ENCODE data around the gene CACNA1E.

DNA sequence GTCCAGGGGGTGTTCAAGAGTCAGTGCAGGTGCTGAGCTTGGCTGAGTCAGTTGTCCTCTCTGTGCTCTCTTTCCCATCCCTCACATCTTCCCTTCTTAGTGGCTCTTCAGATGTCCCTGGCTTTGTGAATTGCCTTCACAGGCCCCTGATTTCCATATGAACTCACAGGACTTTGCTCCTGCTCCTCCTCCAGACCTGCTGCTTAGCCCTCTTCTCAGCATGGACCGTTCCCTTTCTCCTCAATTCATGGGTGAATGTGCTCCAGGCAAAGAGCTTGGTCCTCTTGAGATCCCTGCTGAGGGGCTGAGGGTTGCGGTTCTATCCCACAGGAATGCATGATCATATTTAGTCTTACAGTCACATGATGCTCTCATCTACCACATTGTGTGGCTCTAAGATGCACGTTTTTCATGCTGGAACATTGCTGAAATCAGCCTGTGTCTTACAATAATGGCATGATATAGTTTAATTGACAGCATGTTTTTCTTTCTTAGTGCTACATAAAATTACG lies 30.5 kb downstream of the CACNA1E start:
- TF ChIP-seq, protein P1, sequence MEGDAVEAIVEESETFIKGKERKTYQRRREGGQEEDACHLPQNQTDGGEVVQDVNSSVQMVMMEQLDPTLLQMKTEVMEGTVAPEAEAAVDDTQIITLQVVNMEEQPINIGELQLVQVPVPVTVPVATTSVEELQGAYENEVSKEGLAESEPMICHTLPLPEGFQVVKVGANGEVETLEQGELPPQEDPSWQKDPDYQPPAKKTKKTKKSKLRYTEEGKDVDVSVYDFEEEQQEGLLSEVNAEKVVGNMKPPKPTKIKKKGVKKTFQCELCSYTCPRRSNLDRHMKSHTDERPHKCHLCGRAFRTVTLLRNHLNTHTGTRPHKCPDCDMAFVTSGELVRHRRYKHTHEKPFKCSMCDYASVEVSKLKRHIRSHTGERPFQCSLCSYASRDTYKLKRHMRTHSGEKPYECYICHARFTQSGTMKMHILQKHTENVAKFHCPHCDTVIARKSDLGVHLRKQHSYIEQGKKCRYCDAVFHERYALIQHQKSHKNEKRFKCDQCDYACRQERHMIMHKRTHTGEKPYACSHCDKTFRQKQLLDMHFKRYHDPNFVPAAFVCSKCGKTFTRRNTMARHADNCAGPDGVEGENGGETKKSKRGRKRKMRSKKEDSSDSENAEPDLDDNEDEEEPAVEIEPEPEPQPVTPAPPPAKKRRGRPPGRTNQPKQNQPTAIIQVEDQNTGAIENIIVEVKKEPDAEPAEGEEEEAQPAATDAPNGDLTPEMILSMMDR (conservative IDR thresholded peaks at IDR 0.05; ENCODE audit: low read length), result no peak
- TF ChIP-seq EZH2phosphoT487 (IDR thresholded peaks at IDR 0.05; ENCODE audit: borderline replicate concordance), result no peak

All from Loucy (cell line).